PC-9 (cell line): ENCODE measurements around the gene ELK4.

Experiments
- CTCF ChIP-seq: fragments of 200-600 bp; sonication (generic); conservative IDR thresholded peaks from 2 replicates; pipeline ENCODE4 v1.6.1; 2017; ENCODE audit warnings: mixed run types, antibody characterized with exemption, mild to moderate bottlenecking, moderate library complexity
- EZH2 ChIP-seq: fragments of 200-600 bp; sonication (generic); IDR thresholded peaks from 2 replicates; pipeline ENCODE4 v1.8.0; 2017; ENCODE audit warnings: antibody characterized with exemption, low read depth

- TF ChIP-seq CTCF = no peak
- no peak for TF ChIP-seq EZH2
Measured at GRCh38 chr1:205610036-205610435, 21.8 kb downstream of the ELK4 start.
